ENCODE results near the gene KREMEN2.
"Not testable (repeated sequence)": the region's sequence is repeated elsewhere in the genome, so short reads cannot be mapped to it uniquely, and the experiment has no call there.

KREMEN2 gene, protein sequence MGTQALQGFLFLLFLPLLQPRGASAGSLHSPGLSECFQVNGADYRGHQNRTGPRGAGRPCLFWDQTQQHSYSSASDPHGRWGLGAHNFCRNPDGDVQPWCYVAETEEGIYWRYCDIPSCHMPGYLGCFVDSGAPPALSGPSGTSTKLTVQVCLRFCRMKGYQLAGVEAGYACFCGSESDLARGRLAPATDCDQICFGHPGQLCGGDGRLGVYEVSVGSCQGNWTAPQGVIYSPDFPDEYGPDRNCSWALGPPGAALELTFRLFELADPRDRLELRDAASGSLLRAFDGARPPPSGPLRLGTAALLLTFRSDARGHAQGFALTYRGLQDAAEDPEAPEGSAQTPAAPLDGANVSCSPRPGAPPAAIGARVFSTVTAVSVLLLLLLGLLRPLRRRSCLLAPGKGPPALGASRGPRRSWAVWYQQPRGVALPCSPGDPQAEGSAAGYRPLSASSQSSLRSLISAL

DNA sequence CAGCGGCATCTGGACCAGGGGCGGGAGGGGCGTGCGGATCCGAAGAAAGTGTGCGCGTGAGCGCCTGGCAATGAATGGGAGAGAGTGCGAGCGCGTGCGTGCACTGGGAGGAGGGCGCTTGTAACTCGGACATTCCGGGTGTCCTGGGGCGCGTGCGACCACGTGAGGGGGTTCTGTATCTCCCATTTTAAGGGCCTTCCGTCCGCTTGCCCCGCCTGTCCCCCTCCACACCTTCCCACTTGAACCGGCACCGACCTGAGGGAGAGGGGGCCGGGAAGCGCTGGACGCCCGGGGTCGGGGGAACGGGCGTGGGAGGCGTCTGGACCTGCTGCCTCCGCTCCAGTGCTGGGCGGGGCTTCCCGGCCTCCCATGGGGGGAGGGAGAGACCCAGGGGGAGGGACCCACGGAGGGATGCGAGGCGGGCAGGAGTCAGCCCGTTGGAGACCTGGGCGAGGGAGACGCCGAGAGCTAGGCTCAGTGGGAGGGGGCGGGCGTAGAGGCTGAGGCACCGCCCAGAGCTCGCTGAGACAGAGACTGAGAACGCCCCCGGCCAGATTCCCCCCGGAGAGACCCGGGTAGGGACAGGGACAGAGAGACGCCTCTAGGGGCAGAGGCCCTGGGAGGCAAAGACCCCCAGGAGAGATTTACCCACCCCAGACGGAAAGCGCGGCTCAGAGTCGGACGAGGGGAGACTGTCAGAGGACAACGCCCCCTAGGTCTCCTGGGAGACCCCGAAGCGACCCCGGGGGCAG is at the start of gene KREMEN2:
TSS of gene KREMEN2 (plus strand) at position 553 of the 752 bp plus-strand sequence. CDS start 246 bp downstream, outside the sequence.
- DNase-seq (ENCODE audit: low read depth, low spot score): no peak

DNA sequence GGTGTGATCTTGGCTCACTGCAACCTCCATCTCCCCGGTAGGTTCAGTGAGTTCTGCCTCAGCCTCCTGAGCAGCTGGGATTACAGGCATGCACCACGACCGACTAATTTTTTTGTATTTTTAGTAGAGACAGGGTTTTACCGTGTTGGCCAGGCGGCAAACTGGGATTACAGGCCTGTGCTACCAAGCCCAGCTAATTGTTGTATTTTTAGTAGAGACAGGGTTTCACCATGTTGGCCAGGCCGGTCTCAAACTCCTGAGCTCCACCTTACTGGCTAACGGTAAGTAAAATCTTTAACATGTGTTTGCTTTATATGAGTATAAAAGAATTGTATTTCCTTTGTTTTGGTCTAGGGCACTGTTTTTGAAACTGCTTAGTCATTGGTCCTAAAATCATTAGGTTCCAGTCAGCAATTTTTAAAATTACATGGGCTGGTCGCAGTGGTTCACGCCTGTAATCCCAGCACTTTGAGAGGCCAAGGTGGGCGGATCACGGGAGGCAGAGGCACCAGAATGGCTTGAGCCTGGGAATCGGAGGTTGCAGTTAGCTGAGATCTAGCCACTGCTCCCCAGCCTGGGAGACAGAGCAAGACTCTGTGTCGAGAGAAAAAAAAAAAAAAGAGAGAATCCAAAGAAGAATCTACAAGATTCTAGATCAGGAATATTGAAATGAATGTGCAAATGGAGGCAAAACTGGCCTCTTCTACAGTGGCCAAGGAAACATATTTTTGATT is 48.7 kb upstream of the KREMEN2 start:
- DNase-seq (ENCODE audit: low read depth, low spot score): no peak

DNA sequence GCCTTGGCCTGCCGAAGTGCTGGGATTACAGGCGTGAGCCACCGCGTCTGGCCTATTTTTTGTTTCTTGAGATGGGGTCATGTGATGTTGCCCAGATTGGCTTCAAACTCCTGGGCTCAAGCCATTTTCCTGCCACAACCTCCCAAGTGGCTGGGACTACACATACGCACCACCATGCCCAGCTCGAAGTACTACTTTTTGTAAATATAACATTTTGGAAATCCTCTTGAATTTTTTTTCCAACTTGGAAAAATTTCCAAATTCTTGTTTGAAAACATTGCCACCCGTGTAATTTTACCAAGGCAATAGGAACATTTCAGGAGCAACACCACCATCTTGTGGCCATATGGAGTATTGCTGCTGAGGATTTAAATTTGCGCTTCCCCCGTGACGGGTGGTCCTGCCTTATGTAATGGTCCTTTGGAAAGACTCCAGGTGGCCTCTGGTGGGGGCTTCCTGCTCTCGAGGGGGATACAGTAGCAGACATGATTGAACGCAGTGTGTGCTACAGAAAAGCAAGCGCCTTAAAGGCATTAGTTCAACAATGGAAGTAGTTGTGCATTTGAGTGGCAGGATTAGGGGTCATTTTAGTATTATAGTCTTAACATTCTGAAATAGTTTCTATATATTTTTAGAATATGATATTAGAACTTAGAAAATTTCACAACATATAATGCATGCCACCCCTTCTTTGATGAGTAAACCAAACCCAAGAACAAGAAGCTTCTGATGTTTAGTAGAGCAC is 44.4 kb upstream of the KREMEN2 start:
- no peak for DNase-seq (ENCODE audit: low read depth, low spot score)

DNA sequence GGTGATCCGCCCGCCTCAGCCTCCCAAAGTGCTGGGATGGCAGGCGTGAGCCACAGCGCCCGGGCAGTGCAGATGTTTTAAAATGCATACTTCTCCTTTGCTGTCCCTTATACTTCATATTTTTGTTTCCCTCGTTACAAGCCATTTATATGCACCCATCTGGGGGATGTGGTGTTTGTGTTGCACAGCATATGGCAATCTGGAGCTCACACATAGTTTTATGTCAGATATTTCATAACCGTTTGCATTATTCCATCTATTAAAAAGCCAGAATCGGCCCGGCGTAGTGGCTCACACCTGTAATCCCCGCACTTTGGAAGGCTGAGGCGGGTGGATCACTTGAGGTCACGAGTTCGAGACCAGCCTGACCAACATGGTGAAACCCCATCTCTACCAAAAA is 40.6 kb upstream of the KREMEN2 start:
- DNase-seq (ENCODE audit: low read depth, low spot score): no peak

DNA sequence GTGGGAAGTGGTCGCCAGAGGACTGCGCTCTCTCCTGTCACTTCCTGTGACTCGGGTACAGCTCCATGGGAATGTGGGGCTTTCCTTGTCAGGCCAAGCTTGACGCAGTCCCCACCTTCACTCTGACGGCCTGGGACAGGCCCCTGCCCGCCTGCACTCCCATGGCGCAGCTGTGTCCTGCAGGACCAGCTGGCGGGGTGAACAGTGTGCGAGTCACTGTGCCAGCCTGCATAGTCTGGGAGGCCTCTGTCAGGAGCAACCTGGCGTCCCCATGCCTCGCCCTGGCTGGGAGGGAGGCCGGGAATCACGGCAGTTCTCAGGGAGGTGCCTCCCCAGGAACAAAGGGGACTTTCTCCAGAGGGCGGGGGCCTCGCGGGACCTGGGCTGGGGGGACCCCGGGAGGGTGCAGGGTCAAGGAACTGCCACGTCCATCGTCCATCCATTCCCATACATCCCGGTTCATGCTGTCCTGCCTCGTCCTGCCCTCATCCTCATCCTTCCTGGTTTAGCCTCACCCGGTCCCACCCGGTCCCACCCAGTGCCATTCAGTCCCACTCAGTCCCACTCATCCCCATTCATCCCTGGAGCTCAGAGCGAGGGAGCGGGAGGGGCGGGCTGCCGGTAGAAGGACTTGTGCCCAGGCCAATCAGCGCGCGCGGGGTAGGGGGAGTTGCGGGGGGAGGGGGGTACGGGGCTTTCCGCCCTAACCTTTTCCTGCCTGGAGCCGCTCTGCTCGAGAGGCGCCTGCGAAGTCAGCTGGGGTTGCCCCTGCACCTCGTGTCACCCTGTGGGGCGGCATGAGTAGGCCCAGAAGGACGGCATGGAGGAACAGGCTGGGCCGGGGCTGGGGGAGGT is 38.9 kb upstream of the KREMEN2 start:
- DNase-seq (ENCODE audit: low read depth, low spot score): no peak

DNA sequence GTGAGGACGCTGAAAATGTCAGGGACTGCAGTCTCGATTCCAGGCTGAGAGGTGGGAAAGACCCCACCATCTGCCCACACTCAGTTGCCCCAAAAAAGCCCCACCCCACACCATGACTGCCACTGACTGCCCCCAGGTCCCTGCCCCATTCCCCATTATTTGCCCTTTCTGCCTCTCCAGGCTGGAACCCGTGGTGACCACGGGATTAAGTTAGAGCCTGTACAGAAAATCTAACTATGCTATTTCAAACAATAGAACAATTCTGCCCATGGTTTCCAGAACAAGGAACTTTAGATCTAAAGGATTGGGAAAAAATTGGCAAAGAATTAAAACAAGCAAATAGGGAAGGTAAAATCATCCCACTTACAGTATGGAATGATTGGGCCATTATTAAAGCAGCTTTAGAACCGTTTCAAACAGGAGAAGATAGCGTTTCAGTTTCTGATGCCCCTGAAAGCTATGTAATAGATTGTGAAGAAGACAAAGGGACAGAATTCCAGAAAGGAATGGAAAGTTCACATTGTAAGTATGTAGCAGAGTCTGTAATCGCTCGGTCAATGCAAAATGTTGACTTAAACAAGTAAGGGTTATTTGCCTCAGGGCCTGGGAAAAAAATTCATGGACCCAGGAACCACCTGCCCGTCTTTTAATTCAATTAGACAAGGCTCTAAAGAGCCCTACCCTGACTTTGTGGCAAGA is 38.0 kb upstream of the KREMEN2 start:
- no peak for DNase-seq (ENCODE audit: low read depth, low spot score)

DNA sequence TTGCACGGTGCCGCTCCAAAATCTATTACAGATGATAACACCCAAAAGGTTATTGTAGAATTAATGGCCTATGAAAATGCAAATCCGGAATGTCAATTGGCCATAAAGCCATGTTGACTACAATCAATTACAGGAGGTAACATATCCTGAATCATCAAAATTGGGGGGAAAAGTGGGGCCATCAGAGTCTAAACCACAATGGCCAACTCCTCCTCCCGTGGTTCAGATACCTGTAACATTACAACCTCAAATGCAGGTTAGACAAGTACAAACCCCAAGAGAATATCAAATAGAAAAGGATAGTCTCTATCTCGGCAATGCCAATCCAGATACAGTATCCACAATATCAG is 37.5 kb upstream of the KREMEN2 start:
- DNase-seq (ENCODE audit: low read depth, low spot score): no peak

DNA sequence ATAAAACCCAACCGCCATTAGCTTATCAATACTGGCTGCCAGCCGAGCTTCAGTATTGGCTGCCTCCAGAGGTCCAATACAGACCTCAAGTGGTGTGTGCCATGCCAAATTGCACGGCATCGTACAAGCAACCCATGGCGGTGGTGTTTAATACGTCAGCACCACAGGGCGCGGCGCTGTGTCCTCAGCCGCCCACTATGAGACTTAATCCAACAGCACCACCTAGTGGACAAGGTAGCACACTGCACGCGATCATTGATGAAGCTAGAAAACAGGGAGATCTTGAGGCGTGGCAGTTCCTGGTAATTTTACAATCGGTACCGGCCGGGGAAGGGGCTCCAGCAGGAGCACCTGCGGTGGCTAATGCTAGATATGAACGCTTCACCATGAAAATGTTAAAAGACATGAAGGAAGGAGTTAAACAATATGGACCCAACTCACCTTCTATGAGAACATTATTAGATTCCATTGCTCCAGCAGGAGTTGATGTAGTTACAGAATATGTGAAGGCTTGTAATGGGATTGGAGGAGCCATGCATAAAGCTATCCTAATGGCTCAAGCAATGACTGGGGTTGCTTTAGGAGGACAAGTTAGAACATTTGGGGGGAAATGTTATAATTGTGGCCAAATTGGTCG is 36.9 kb upstream of the KREMEN2 start:
- DNase-seq (ENCODE audit: low read depth, low spot score): peak; percentile 57

DNA sequence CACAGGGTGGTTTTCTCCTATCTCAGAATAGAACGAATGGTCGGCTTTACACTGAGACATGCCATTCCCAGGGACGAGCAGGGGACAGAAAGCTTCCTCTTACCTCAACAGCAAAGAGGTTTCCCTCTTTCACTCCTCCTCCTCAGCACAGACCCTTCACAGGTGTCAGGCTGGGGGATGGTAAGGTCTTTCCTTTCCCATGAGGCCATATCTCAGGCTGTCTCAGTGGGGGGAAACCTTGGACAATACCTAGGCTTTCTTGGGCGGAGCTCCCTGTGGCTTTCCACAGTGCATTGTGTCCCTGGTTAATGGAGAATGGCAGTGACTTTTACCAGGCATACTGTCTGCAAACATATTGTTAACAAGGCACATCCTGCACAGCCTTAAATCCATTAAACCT is 35.9 kb upstream of the KREMEN2 start:
- not testable (repeated sequence) for DNase-seq (ENCODE audit: low read depth, low spot score)

DNA sequence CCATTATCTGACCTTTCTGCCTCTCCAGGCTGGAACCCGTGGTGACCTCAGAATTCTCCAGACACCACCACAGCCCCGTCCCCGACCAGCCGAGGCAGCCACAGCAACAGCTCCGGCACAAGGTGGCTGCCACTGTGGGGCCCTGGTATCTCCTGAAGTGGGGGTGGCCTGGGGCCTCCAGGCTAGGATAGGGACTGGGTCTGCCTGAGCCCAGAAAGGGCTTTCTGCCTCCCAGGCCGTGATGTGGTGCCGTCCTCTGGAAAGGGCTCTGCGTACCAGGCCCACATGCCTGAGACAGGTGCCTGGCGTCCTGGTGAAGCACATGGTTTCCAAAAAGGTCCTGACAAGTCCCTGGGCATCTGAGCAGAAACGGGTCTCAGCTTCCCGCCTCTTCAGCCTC is 35.3 kb upstream of the KREMEN2 start:
- DNase-seq (ENCODE audit: low read depth, low spot score): no peak

DNA sequence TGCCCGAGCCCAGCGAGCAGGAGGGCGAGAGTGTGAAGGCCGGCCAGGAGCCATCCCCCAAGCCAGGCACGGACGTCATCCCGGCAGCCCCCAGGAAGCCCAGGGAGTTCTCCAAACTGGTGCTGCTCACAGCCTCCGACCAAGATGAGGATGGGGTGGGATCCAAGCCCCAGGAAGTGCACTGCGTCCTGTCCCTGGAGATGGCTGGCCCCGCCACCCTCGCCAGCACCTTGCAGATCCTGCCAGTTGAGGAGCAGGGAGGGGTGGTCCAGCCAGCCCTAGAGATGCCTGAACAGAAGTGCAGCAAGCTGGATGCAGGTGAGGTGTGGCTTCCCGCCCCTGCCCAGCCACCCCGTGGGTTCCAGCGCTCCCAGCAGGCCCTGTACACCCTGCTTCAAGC is 34.4 kb upstream of the KREMEN2 start:
- no peak for DNase-seq (ENCODE audit: low read depth, low spot score)

DNA sequence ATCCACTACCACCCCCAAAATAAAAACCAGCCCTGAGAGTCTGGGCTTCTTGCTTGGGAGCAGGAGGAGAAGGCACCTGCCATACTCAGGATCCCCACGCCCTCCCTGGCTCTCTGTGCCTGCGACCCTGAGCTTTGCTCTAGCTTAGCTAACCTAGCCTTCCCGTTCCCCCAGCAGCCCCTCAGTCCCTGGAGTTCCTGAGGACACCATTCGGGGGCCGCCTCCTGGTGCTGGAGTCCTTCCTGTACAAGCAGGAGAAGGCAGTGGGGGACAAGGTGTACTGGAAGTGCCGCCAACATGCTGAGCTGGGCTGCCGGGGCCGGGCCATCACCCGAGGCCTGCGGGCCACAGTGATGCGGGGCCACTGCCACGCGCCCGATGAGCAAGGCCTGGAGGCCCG is 33.8 kb upstream of the KREMEN2 start:
- DNase-seq (ENCODE audit: low read depth, low spot score): no peak

DNA sequence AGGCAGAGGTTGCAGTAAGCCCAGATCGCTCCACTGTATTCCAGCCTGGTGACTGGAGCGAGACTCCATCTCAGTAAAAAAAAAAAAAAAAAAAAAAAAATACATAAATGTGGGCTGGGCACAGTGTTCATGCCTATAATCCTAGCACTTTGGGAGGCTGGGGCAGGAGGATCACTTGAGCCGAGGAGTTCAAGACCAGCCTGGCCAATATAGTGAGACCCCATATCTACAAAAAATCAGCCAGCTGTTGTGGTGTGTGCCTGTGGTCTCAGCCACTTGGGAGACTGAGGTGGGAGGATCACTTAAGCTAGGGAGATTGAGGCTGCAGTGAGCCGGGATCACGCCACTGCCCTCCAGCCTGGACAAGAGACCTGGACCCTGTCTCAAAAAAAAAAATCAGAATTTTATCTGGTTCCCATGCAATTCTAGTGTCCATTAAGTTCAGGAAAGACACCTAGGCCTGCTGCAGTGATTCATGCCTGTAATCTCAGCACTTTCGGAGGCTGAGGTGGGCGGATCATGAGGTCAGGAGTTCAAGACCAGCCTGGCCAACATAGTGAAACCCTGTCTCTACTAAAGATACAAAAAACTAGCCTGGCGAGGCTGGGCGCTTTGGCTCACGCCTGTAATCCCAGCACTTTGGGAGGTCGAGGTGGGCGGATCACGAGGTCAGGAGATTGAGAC is 32.7 kb upstream of the KREMEN2 start:
- not testable (repeated sequence) for DNase-seq (ENCODE audit: low read depth, low spot score)

DNA sequence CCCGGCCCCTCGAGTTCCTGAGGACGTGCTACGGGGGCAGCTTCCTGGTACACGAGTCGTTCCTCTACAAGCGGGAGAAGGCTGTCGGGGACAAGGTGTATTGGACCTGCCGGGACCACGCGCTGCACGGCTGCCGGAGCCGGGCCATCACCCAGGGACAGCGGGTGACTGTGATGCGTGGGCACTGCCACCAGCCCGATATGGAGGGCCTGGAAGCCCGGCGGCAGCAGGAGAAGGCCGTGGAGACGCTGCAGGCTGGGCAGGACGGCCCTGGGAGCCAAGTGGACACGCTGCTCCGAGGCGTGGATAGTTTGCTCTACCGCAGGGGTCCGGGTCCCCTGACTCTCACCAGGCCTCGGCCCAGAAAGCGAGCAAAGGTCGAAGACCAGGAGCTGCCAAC is 30.9 kb upstream of the KREMEN2 start:
- no peak for DNase-seq (ENCODE audit: low read depth, low spot score)

DNA sequence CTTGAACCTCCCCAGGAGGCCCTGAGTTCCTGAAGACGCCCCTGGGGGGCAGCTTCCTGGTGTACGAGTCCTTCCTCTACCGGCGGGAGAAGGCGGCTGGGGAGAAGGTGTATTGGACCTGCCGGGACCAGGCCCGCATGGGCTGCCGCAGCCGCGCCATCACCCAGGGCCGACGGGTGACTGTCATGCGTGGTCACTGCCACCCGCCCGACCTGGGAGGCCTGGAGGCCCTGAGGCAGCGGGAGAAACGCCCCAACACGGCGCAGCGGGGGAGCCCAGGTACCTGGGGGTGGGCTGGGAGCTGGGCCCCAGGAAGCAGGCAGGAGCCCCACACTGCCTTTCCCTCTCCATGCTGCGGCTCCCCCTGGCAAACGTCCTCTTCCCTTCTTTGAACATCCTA is 30.4 kb upstream of the KREMEN2 start:
- DNase-seq (ENCODE audit: low read depth, low spot score): no peak

DNA sequence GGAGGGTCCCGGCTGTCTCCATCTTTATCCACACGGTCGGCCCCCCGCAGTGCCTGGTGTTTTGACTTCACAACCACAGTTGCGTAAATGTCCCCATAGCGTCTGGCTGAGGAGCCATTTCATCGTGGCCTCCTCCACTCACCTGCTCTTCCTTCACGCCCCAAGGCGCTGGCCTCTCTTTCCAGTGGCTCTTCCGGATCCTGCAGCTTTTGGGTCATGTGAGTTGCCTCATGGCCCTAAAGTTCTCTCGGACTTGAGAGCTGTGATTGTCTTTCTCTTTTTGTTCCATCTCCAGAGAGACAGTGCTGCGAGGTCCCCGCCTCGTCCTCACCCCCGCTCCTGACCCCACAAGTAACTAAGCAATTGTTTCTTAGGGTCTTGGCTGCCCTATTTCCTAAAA is 29.6 kb upstream of the KREMEN2 start:
- DNase-seq (ENCODE audit: low read depth, low spot score): no peak

DNA sequence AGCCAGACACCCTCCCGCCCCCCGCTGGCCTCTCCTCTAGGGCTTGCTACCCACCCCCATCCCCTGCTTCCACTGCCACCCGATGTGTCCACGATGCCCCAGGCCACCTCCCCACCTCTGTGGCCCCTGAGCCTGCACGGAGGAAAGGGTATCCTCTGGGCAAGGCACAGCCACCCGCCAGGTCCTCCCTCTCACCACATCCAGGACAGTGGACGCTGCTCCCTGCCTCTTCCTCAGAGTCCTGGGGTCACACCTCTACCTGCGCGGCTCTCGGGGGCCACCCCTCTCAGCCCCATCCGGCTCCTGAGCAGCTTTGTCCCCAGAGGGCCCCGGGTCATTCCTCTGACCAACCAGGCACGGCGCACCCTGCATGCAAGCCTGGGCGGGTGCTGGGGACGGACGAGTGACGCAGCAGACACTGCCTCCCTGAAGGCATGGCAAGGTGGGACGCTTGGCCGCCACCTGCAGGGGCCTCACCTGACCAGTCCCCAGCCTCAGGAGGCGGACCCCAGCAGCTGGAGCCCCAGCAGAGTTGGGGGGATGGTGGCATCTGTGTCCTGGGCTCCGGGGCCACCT is 27.6 kb upstream of the KREMEN2 start:
- DNase-seq (ENCODE audit: low read depth, low spot score): no peak

DNA sequence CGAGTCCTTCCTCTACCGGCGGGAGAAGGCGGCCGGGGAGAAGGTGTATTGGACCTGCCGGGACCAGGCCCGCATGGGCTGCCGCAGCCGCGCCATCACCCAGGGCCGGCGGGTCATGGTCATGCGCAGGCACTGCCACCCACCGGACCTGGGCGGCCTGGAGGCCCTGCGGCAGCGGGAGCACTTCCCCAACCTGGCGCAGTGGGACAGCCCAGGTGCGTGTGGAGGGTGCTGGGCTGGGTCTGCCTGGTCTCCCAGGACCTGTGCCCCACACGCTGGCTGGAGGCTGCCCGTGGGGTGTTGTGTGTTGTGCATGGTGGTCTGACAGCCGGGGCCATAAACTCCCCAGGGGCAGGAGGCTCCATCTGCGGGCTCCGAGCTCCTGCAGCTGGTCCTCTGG is 26.9 kb upstream of the KREMEN2 start:
- no peak for DNase-seq (ENCODE audit: low read depth, low spot score)

DNA sequence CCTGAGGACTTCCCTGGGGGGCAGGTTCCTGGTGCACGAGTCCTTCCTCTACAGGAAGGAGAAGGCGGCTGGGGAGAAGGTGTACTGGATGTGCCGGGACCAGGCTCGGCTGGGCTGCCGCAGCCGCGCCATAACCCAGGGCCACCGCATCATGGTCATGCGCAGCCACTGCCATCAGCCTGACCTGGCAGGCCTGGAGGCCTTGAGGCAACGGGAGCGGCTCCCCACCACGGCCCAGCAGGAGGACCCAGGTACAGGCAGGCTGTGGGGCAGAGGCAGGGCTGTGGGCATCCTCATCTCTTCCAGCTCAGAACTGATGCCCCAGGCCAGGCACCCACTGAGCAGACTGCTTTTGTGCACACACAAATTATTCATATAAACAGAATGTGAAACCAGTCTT is 25.9 kb upstream of the KREMEN2 start:
- DNase-seq (ENCODE audit: low read depth, low spot score): no peak

Data from brain pericyte (primary cell).